GM10266 (cell line): ENCODE data around the gene MLANA.
"Not testable (repeated sequence)": the region's sequence is repeated elsewhere in the genome, so short reads cannot be mapped to it uniquely, and the experiment has no call there.

Experiments
- DNase-seq: peaks from one replicate; pipeline ENCODE4 v3.0.0; 2012; ENCODE audit errors: extremely low spot score
- TF ChIP-seq, protein P1 (sequence below): IDR thresholded peaks from 2 replicates; pipeline ENCODE4 v1.5.1; 2012; ENCODE audit warnings: mild to moderate bottlenecking, low read depth; ENCODE audit not compliant: control insufficient read depth, insufficient read depth; ENCODE audit errors: missing control alignments

The MLANA gene

DNA sequence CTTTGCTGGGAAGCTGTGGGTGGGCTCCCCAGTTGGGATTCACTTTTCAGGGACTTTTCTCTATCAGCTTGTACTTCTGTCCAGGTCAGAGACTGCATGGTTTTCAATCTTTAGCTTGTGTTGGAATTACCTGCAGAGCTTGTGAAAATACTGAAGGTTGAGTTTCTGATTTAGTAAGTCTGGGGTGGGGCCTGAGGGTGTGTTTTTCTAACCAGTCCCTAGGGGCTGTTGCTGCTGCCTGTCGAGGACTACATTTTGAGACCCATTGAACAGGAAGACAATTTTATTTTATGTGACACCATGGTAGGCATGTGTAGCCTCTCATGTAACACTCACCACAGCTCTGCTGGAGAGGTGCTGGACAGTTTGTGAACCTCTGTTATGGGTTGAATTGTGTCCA, 14.7 kb upstream of the MLANA start:
- TF ChIP-seq, protein P1, sequence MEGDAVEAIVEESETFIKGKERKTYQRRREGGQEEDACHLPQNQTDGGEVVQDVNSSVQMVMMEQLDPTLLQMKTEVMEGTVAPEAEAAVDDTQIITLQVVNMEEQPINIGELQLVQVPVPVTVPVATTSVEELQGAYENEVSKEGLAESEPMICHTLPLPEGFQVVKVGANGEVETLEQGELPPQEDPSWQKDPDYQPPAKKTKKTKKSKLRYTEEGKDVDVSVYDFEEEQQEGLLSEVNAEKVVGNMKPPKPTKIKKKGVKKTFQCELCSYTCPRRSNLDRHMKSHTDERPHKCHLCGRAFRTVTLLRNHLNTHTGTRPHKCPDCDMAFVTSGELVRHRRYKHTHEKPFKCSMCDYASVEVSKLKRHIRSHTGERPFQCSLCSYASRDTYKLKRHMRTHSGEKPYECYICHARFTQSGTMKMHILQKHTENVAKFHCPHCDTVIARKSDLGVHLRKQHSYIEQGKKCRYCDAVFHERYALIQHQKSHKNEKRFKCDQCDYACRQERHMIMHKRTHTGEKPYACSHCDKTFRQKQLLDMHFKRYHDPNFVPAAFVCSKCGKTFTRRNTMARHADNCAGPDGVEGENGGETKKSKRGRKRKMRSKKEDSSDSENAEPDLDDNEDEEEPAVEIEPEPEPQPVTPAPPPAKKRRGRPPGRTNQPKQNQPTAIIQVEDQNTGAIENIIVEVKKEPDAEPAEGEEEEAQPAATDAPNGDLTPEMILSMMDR = no peak
- DNase-seq = peak; percentile 31

- DNase-seq = no peak
- TF ChIP-seq, protein P1 = no peak
Measured at GRCh38 chr9:5876711-5877110, 14.0 kb upstream of the MLANA start.

DNA sequence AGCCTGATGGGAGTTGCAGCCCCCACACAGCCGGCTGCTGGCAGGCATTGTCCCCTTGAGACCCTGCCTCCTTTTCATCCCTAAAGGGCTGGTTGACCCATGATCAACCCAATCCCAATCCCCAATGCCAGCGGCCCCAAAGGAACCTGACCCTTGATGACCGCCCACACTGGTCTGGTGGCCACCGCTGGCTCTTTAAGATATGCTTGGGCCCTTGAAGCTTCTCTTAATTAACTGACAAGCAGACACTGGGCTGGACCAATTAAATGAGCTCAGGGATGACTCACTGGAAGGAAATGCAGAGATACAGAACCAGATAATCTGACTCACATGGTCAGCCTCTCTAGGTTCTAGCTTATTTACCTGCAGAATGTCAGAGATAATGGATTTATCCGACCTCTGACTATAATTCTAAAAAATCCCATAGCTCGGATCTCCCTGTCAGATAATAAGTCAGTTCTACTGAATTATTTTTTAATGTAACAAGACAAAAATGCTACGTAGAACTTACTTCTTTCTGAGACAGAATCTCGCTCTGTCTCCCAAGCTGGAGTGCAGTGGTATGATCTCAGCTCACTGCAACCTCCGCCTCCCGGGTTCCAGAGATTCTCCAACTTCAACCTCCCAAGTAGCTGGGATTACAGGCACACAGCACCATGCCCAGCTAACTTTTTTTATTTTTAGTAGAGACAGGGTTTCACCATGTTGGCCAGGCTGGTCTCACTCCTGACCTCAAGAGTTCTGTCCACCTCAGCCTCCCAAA, 11.1 kb upstream of the MLANA start:
- TF ChIP-seq, protein P1 = no peak
- no peak for DNase-seq

DNA sequence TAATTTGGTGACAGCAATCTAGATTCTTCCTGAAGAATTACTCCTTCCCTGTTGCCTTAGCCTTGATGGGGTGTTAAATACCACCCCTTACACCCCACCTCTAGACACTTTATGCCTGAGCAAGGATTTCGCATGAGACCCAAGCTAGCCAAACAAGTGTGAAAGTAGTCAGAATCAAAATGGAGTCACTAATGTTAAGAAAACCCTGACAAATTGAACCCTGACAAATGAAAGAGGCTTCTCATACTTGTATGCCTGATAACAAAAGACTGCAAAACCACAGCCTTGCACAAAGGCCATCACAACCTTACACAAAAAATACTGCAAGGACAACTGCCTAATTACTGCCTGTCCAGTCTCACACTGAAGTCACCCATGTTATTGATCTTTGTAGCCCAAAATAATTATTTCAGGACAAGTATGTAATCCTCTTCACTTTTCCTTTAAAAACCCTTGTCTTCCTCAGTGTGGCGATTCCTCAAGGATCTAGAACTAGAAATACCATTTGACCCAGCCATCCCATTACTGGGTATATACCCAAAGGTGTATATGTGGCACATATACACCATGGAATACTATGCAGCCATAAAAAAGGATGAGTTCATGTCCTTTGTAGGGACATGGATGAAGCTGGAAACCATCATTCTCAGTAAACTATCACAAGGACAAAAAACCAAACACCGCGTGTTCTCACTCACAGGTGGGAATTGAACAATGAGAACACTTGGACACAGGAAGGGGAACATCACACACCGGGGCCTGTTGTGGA, 8.3 kb upstream of the MLANA start:
- DNase-seq = not testable (repeated sequence)

DNA sequence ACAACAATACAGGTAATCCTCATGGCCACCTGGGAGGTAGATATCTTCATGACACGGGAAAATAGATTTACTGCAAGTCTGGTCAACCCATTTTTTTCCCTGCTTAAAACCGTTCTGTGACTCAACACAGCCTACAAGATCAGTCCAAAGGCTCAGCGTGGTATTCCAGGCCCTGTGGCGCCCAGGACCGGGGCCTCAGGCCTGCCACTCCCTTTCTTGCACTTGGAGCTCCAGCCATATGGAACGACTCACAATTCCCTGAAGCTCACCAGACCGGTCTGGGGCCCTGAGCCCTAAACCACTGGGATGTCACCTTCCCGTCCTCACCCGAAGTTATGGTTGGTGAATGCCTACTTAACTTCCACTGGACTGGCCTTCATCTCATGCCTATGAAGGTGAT, 6.5 kb upstream of the MLANA start:
- DNase-seq = no peak
- TF ChIP-seq, protein P1 = no peak

GRCh38 chr9:5886114-5886939, 4.4 kb upstream of the MLANA start:
- peak; percentile 78 for DNase-seq
- TF ChIP-seq, protein P1 = peak; percentile 97

DNA sequence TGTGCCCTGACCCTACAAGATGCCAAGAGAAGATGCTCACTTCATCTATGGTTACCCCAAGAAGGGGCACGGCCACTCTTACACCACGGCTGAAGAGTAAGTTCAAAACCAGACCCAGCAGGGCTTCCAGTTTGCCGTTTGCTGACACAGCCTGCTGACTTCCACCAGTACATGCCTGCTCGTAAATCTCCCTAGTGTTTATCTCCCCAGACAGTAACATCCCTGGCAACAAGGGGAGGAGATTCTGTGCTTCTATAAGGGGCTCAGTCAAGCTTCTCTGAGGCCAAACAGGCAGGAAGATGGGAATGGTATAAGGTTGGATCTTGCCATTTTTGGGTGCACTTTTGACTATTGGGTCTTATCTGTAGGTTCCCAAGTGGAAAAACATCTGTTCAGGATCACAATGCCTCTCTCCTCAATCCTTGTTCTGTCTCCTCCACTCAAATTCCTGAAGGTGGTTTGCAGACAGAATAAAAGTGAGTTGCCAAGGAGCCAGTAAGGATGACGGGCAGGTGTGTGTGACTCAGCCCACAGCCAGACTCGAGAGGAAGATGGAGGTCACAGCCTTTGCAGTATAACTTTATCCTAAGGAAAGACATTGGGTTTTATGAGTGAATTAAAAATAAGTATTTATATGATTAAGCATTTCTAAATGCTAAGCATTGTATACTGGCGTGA, 1.9 kb downstream of the MLANA start:
- TF ChIP-seq, protein P1 = no peak
- DNase-seq = no peak
